Left renal pelvis (tissue), 4 donors: Measurements from ENCODE around the gene PURA. TPM values are rescaled to one million over a fixed set of nuclear protein-coding genes. Genes with fewer than 3 reads are reported as not detected.
A peak's percentile ranks its signal among the peaks of the same experiment; 100 is the strongest.

ENCODE experiments used
- DNase-seq, 4 donors: peaks; one replicate each; pipeline ENCODE4 v3.0.0-alpha.2; 2013; ENCODE audit warnings: low read depth in 4 of 4, low spot score in 3 of 4
- polyA plus RNA-seq, 4 donors: library from polyadenylated mRNA; unstranded; fragments of 120-200 nt; gene quantifications; one replicate each; pipeline ENCODE4 v1.2.1, GENCODE V29; 2013; ENCODE audit not compliant: insufficient read length in 4 of 4

Gene PURA
- polyA plus RNA-seq, 4 donors = 11.2 to 14.8 (median 13.5) TPM

DNA sequence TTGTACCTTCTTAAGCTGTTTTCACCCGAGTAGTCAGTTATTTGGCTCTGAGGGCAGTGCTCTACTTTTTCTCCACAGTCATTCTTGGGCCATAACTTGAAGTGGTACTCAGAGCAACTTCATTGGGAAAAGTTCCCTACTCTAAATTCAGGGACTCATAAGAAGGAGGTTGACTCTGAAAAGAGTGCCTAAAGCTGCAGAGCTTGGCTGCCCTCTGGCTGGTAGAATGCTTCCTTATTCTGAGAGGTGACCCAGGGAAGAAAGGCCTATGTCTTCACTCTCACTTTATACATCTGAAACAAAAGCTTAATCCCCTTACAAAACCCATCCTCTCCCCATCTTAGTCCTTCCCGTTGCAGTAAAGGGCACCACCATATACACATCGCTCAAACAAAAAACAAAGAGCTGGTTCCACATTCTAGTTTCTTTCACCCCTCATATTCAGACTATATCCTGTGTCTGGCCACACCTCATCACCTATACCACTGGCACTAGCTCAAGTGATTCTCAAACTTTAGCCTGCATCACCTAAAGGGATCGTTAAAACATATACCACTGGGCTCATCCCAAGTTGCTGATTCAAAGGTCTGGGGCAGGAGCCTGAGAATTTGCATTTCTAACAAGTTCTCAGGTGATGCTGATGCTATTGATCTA lies 19.7 kb downstream of the PURA start:
- DNase-seq = no peak

DNA sequence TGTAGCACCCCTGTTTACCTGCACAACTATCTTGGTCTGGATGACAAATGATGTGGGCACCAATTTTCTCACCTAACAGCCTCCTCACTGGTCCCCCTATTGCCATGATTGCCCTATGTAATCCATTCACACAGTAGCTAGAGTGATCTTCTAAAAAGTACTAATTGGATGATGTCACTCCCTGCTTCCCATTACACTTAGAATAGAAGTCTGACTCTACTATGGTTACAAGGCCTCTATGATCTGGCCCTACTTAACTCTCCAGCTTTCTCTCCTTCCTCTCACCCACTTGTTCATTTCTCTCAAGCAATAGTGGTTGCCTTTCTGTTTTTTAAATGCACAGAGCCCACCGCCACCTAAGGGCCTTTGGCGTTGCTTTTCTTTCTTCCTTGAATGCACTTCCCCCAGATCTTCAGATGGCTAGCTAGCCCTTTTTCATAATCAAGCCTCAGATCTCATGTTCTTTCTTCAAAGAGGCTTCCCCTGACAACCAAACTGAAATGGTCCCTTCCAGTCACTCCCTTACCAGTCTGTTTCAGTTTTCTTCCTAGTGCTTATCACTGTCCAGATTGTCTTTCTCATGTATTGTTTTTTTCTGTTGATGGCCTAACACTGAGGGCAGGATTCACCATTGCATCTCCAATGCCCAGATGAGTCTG lies 20.5 kb downstream of the PURA start:
- no peak for DNase-seq

DNA sequence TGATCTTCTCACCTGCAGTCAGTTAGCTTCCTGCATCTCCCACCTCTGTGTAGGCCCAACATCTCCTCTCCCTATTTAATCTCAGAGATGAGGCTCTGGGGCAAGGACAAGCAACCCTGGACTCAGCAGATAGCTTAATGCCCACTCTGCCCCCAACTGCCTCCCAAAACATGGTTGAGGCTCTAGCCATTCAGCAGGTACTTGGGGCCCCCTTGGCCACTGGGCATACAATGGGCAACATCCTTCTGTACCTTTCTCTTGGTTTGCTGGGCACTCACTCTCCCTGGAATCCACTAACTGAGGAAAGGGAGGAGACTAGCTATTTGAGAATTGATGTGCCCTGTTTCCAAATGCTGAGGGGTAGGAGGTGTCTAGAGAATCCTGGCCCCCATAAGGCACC lies 21.2 kb downstream of the PURA start:
- no peak for DNase-seq

DNA sequence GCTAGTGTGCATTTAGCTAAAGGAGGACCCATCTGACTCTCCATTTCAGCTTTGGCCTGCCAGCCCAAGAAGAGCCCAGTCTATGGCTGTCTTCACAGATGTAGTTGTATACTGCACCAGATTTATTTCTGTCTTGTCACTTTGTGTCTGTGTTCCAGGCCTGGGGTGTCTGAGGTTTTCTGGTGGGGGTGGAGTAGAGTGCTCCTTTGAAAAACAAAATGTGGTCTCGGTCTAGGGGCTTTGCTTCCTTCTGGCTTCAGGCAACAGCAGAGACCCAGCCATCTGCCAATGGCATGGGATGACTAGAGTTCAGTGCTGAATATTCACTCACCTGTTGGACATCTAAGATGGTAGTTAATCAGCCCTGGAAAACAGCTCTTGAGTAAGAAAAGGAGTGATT lies 22.7 kb downstream of the PURA start:
- DNase-seq = no peak

DNA sequence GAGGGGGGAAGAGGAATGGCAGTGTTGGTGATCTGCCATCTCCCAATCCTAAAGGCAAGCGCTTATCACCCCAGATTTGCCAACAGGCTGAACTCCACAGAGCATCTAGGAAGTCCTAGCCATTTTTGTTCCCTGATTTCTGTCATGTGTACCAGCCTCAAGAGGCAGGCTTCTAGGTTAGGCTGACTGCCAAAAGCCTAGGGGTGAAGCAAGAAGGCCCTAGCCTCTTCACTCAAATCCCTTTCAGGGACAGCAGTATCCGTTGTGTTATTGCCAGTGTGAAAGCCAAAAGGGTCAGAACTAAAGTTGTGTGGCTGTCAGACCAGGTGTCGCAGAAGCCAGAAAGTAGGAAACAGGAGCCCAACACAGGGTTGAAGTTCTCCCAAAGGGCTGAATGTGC lies 26.5 kb downstream of the PURA start:
- no peak for DNase-seq

DNA sequence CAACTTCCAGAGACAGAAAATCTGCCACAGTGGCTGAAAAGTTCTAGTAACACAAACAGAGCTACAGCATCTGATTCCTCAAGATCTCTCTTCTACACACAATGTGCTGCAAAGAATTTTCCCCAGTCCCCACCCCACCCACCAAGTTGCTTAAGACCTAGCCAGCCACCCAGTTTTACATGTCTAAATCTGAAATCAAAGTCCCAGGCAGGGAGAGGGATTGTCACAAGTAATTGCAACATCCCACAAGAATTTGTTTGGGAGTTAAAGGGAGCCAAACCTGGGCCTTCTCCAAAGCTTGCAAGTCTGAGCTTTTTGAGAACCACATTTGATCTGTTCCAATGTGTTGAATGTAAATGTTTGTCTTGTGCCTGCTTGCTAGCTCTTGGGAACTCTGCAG lies 27.3 kb downstream of the PURA start:
- no peak for DNase-seq

DNA sequence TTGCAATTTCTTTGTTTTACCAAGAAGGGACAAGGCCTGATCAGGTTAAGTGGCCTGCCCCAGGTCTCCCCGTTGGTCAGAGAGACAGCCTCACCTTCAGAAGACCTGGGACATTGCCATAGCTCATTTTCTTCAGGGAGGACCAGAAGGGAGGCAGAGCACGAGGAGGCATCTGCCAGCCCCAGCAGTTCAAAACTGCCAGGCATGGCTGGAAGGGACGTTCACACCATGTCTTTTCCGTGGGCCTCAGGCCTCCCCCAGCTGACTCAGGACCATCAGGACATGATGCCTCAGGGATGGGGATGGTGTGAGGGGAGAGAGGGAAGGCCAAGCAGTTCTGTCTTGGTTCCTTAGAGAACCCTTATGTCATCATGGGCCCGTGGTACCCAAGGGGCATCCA lies 28.3 kb downstream of the PURA start:
- no peak for DNase-seq

DNA sequence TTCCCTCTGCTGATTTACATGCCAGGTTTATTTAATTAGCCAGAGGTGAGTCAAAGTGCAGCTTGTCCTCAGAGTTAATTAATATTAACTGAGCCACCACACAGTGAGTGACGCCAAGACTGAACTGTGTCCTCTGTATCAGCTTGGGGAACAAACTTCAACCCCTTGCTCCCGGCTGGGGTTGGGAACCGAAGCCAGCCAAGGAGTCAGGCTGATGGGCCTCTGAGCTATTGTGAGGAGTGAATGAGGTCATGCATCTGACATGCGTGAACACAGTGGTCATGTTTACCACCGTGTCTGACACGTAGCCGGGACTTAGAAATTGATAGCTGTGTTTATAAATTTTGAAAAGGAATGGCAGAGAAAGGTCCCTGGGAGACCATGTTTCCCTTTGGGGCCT lies 28.9 kb downstream of the PURA start:
- no peak for DNase-seq

DNA sequence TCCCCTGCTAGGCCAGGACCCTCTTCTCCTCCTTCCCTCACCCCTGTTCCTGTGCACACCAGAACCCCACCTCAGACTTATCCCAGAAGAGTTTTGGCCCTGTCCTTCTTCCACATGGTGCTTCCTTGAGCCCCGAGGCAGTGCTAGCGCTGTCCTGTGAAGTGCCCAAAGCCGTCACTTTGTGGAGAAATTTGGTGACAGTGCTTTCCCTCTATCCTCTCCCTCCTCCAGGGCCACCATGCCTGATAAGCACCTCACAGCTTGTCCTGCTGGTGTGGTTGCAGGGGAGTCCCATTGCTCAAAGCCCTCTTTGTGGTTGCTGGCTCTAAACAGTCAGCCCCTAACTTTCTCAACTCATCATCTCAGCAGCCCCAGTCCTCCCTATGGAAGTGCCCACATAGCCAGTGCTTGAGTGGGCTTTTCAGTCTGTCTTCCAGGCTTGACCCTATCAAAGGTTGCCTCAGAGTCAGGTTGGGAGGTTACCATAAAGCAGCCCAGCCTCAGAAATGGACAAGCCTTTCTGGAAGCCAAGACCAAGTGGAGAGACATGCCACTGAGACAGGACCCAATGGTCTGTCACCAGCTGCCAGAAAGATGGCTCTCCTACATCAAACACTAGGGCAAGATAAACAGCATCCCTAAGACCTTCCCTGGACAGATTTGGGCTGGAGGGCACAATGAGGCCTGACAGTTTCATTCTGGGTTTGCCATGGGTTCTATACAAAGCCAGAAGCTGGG lies 29.8 kb downstream of the PURA start:
- DNase-seq = no peak

DNA sequence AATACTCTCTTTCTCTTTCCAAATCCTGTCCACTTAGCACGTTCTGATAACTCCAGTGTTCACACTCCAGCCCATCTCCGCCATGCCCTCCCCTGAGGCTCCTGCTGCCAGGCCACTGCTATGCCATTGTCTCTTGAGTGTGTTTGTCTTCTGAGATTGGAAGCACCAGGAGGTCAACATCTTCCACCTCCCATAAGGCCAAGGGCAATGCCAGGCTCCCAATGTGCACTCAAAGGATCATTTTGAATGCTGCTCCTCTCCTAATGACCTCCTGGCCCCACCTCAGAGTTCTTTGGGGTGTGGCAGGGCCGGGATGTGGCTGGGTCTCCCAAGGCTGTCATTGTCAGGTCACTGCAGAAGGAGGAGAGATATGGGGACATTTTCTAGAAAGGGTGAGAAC lies 31.3 kb downstream of the PURA start:
- DNase-seq = no peak

DNA sequence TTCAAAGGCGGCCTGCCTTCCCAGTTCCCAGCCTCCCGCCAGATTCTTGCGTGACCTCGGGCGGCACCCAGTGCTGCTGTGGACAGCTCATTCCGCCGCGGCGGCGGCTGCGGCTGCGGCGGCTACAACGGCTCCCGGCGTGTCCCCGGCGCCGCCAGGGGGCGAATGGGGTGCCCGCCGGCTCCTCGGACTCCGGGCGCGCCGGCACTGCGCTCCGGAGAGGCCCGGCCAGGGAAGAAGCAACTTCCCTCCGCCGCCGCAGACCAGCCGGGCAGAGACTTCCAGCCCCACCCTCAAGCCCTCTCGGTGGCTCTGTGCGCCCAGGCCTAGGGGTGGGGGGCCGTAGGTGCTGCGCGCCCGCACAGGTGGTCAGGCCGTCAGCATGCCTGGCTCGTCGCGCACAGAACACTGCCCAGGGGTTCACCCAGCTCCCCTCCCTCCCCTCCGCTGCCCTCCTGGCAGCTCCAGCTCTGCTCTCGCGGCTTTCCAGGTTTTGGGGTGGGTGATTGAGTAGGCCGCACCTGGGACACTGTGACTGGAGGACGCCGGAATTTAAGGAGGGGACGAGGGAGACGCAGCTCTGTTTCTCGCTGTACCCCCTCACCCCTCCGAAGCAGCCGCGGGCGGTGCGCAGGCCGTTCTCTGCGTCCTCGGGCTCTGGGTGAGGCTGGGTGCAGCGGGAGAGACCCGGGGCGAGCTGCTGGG lies 32.1 kb downstream of the PURA start:
- DNase-seq = peak in 3 of 4 donors; percentile 48 to 55 (median 53)

DNA sequence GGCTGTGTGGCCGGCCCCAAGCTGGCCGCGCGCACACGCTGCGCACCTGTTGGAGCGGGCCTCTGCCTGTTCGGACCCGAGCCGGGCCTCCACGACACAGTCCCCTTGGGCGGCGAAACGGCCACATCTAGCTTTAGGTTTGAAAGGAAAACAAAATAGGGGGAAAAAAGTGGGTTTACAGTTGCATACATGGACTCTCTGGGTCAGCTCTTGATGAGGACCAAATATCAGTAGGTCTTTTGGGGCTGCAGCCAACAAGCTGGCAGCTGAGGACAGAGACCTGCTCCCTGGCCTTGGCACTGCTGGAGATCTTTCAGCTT lies 32.6 kb downstream of the PURA start:
- DNase-seq = no peak

DNA sequence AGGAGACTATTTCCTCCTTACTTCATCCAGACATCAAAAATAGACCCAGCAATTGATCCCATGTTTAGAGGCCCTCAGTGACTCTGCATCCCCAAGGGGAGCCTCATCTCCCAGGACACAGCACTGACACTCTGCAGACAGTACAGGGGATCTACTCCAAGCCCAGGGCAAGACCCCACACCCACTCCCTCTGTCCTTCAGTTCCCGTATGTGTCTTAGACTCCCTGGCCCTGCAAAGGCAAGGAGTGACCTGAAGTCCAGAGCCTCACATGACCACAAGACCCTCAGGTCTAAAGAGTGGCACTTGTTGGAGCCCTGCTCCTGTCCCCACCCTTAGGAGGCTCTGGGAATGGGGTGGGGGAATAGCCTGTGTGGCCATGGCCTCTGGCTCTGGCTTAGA lies 33.6 kb downstream of the PURA start:
- no peak for DNase-seq

DNA sequence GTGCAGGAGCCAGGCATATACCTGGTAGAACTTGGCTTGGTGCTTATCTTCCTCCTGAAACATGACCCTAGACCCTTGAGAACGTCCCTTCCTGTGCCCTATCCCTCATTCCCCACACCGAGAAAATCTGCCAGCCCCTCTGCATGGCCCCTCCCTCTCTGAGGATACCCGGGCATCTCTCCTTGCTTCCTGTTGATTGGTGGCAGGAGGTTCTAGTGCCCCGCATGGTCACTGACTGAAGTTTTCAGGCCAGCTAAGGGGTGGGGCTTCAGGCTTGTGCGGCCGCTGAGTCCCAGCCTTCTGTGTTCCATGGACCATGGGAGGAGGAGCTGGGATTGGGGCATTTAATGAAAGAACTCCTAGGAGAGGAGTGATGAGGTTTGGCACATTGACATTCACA lies 34.6 kb downstream of the PURA start:
- no peak for DNase-seq

DNA sequence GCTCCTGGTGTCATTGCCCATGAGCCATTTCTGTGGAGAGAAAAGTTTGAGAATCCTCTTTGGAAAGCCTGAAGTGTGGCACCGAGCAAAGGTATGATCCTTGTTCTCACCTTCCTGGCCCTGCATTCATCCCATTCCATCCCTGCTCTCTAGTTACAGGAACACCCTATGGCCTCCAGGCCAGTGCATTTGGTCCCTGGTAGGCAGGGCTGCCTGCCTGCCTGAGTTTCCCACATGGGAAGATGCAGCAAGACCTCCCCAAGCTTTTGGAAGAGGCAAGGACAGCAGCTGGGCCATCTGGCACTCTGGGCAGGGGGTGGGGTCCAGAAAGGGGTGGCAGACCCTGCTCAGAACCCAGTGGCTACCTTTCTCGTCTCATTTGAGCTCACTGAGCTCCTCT lies 36.3 kb downstream of the PURA start:
- DNase-seq = no peak

DNA sequence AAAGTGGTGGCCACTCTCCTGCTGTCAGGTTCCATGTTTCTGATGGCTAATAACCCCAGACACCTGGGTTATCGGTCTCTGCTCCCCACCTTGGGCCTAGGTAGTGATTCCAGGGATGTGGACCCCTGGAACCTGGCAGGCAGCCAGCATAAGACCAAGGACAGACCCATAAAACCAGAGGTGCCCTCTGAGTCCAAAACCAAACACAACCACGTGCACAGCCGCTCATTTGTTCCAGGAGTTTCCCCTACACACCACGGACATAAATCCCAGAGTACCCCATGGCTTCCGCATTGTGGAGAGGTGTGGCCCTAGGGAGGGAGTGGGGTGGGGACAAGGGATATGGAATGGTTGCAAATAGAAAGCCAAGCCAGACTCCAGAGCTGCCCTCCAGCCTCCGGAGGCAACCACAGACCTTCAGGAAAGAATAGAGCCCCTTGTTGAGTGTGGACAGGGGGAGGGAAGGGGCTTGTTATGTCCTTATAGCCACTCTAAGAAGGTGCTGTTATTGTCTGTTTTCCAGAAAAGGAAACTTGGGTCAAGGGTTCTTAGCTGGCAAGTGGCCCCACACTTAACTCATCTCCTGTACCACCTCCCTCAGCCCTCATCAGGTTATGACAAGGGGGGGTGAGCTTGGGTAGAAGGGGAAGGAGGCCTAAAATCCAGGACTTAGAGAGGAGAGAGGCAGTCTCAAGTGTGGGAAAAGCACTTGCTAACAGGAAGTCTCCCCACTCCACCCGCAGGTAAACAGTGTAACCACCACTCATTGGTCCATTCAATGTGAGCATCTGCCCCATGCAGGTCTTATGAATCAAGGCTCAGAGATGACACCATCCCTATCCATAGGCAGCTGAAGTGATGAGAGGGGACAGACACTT lies 37.5 kb downstream of the PURA start:
- DNase-seq = no peak

DNA sequence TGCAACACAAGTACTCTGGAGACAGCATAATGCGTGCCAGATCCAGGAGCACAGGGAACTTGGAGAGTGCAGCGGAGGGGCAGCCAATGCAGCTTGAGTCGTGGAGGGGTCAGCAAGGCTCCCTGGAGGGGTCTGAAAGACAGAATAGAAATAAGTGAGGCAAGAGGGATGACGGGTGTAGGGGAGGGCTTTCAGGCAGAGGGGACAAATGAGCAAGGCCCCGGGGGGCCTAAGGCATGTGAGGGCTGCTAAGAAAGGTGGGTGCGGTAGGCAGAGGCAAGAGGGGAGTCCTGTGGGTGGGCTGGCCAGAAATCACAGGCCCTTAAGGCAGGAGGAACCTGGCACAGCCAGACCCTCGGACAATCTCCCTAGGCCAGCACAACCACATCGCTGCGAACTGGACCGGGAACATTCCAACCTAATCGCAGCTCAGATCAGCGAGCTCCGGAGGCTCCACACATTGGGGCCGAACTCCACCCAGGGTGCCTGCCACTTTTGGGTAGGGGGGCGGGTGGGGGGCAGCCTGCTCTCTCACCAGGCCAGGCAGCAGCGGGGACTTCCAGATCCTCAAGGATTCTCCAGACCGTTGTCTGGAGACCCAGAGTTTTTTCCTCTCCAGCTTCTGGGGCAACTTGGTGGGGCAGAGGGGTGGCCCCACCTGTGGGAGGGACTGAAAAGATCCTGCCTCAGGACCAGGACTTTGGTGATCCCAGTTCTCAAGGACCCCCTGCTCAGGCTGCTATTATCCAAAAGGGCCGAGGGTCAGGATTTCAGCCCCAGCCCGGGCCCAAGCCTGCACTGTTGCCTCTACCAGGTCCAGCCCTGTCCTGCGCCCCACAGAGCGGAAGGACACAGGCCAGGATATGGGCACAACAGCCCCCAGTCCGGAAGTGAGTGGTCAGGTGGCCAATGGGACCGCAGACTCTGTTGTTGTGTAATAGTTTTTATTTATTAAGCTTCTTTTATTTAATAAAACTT lies 38.4 kb downstream of the PURA start:
- DNase-seq = no peak

DNA sequence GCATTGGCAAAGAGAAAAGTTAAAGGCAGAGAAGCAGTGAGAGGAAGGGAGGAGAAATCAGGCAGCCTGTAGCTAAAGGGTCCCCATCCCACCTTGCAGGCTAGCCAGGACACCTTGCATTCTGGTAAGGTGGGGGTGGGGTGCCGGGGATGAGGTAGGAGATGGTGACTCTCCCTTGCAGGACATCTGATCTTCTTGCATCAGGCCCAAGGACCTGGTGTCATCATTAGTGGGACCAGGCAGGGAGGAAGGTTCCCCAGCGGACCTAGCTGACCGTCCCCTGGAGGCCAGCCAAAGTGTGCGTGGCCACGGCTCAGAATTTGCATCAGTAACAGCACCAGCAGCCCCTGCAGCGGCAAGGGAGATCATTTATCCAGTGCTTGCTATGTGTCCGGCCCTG lies 39.3 kb downstream of the PURA start:
- DNase-seq = no peak

DNA sequence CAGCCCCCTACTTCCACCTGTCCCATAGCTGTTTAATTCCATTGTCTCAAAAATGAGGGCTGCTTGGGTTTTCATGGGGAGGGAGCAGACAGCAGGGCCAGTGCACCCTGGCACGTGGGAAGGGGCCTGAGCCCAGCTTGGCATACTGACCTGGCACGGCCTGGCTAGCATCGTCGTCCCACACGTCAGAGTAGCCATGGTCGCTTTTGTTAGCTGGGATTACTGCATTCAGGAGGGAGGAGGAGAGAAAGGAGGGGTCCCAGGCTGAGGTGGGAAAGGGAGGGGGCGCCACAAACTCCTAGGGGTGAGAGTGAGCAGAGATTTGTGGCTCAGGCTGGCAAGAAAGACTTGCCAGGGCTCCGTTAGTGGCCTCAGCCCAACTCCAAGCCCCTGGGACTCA lies 40.0 kb downstream of the PURA start:
- no peak for DNase-seq
